Smooth muscle cell (in vitro differentiated cells): ENCODE results near the gene TBP. TPM values are rescaled to one million over a fixed set of nuclear protein-coding genes. Genes with fewer than 3 reads are reported as not detected.

ENCODE experiments used
- DNase-seq: peaks from one replicate; lab custom pipeline; 2025; ENCODE audit not compliant: unreplicated experiment; lab: John Stamatoyannopoulos, UW
- H2AFZ ChIP-seq: fragments of 200-600 bp; sonication (generic); 2 replicates; pipeline ENCODE4 v1.6.0; 2016; ENCODE audit warnings: antibody characterized with exemption, low read depth, mild to moderate bottlenecking
- H3F3A ChIP-seq: fragments of 200-600 bp; sonication (generic); 2 replicates; pipeline ENCODE4 v1.6.0; 2017; ENCODE audit warnings: antibody characterized with exemption, low read depth
- H3K27ac ChIP-seq: fragments of 200-600 bp; sonication (generic); 2 replicates; pipeline ENCODE4 v1.5.1; 2016; ENCODE audit warnings: low read depth, mild to moderate bottlenecking
- H3K27me3 ChIP-seq: fragments of 200-600 bp; sonication (generic); 2 replicates; pipeline ENCODE4 v1.6.1; 2016; ENCODE audit warnings: low read depth, mild to moderate bottlenecking
- H3K36me3 ChIP-seq: fragments of 200-600 bp; sonication (generic); 2 replicates; pipeline ENCODE4 v1.5.1; 2016; ENCODE audit warnings: low read depth
- H3K4me1 ChIP-seq: fragments of 200-600 bp; sonication (generic); 2 replicates; pipeline ENCODE4 v1.5.1; 2016; ENCODE audit warnings: low read depth
- H3K4me2 ChIP-seq: fragments of 200-600 bp; sonication (generic); 2 replicates; pipeline ENCODE4 v1.6.0; 2016; ENCODE audit warnings: mild to moderate bottlenecking
- H3K4me3 ChIP-seq: fragments of 200-600 bp; sonication (generic); 2 replicates; pipeline ENCODE4 v1.5.1; 2016; ENCODE audit warnings: mild to moderate bottlenecking
- H3K79me2 ChIP-seq: fragments of 200-600 bp; sonication (generic); 2 replicates; pipeline ENCODE4 v1.6.0; 2016; ENCODE audit warnings: low read depth, mild to moderate bottlenecking
- H3K9ac ChIP-seq: fragments of 200-600 bp; sonication (generic); 2 replicates; pipeline ENCODE4 v1.6.0; 2016; ENCODE audit warnings: low read depth
- H3K9me3 ChIP-seq: fragments of 200-600 bp; sonication (generic); replicated peaks from 2 replicates; pipeline ENCODE4 v1.5.1; 2016; ENCODE audit warnings: low read depth
- H4K20me1 ChIP-seq: fragments of 200-600 bp; sonication (generic); 2 replicates; pipeline ENCODE4 v1.6.0; 2016; ENCODE audit warnings: low read depth
- WGBS: methylation state at CpG from one replicate; pipeline ENCODE4 v1.1.7; 2016; ENCODE audit warnings: low lambda C conversion rate; 5-methylcytosine and 5-hydroxymethylcytosine counted together
- polyA plus RNA-seq: library from polyadenylated mRNA; unstranded; fragments of >200 nt; fragmentation: Nextera tagmentation; extraction: Ambion mirVana; gene quantifications from 2 replicates; pipeline ENCODE4 v1.2.1, GENCODE V29; 2016
- total RNA-seq: library from RNA; depleted of rRNA; stranded (reverse); fragments of >200 nt; gene quantifications from 2 replicates; pipeline ENCODE4 v1.2.3, GENCODE V29; 2014
- TF ChIP-seq, protein P1 (sequence below): fragments of 200-600 bp; sonication (generic); IDR thresholded peaks from 2 replicates; pipeline ENCODE4 v1.5.1; 2017; ENCODE audit warnings: borderline replicate concordance, mild to moderate bottlenecking, antibody characterized with exemption; ENCODE audit not compliant: insufficient read depth, poor library complexity, severe bottlenecking

Gene TBP
- total and polyA plus RNA-seq, 2 experiments from 2014 or later: 25.6 to 30.1 TPM

DNA sequence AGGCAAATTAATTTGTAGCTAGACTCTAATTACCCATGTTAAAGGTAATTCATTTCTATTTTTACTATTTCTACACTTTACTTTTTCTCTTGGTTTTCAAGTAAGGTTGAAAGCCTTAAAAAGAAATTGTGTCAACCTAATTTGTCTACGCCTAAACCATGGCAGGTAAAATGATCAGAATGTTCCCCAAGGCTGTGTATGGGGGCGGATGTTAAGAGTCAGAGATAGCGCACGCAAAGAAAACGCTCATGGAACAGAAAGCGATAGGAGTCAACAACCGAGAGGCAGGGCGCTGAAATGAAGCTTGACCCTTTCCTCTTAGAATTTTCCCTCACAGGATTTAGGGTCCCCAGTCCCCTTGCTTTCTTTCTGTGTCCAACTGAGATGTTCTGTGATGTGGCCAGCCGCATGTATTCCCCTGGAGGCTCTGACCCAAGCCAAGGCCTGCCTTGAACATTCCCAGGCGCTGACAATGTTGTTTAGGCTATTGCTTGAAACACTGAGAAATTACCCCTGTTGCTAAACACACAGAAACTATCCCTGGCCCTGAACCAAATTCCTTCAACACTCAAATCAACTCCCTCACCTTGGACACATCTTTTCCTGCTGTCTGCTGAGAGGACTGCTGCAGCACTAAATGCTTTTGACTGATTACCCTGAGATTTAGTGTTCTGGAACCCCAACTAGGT lies 12.0 kb upstream of the TBP start:
- Histone ChIP-seq H2AFZ (no peak overlapping the region), H3K4me3 (no peak overlapping the region), H3K4me2 (no peak overlapping the region), H3K79me2 (peaks cover 61% of the 10 kb centered on the region), H3K9me3 (no peaks in the 10 kb centered on the region), H3K36me3 (peaks cover 29% of the 10 kb centered on the region), H3K27me3 (no peaks in the 10 kb centered on the region), H4K20me1 (peaks cover 100% of the 10 kb centered on the region), H3K4me1 (no peaks in the 10 kb centered on the region), H3F3A (no peaks in the 10 kb centered on the region), H3K27ac (no peak overlapping the region), H3K9ac (no peak overlapping the region)
- no peak for DNase-seq
- 83% methylated on average over 10 of the region's 10 CpGs for WGBS
- TF ChIP-seq, protein P1, sequence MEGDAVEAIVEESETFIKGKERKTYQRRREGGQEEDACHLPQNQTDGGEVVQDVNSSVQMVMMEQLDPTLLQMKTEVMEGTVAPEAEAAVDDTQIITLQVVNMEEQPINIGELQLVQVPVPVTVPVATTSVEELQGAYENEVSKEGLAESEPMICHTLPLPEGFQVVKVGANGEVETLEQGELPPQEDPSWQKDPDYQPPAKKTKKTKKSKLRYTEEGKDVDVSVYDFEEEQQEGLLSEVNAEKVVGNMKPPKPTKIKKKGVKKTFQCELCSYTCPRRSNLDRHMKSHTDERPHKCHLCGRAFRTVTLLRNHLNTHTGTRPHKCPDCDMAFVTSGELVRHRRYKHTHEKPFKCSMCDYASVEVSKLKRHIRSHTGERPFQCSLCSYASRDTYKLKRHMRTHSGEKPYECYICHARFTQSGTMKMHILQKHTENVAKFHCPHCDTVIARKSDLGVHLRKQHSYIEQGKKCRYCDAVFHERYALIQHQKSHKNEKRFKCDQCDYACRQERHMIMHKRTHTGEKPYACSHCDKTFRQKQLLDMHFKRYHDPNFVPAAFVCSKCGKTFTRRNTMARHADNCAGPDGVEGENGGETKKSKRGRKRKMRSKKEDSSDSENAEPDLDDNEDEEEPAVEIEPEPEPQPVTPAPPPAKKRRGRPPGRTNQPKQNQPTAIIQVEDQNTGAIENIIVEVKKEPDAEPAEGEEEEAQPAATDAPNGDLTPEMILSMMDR: no peak

DNA sequence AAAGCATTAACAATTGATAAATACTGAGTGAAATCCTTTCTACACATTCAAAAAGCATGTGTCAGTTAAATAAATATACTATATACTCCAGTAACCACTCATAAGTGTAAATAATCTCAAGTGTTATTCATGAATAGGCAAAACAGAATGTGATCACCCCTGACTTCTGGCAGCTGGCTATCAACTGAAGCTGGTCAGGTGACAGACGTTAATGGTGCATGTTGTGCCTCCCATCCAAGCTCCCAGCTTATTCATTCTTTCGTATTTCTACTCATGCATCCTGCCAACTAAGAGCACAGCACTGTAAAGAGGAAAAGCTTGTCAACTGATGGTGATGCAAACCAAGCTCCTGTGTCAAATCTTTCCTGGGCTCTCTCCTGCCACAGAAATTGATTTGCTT lies 8.8 kb upstream of the TBP start:
- H3K4me3 ChIP-seq: no peak overlapping the region
- H3K4me2 ChIP-seq: no peak overlapping the region
- H3F3A ChIP-seq: no peaks in the 10 kb centered on the region
- no peaks in the 10 kb centered on the region for H3K9me3 ChIP-seq
- no peaks in the 10 kb centered on the region for H3K4me1 ChIP-seq
- H3K27ac ChIP-seq: no peak overlapping the region
- H3K27me3 ChIP-seq: no peaks in the 10 kb centered on the region
- H2AFZ ChIP-seq: no peak overlapping the region
- H3K79me2 ChIP-seq: peaks cover 77% of the 10 kb centered on the region
- peaks cover 100% of the 10 kb centered on the region for H4K20me1 ChIP-seq
- 70% methylated on average over 2 of the region's 2 CpGs for WGBS
- no peak overlapping the region for H3K9ac ChIP-seq
- peaks cover 30% of the 10 kb centered on the region for H3K36me3 ChIP-seq
- DNase-seq: no peak
- TF ChIP-seq, protein P1: no peak

DNA sequence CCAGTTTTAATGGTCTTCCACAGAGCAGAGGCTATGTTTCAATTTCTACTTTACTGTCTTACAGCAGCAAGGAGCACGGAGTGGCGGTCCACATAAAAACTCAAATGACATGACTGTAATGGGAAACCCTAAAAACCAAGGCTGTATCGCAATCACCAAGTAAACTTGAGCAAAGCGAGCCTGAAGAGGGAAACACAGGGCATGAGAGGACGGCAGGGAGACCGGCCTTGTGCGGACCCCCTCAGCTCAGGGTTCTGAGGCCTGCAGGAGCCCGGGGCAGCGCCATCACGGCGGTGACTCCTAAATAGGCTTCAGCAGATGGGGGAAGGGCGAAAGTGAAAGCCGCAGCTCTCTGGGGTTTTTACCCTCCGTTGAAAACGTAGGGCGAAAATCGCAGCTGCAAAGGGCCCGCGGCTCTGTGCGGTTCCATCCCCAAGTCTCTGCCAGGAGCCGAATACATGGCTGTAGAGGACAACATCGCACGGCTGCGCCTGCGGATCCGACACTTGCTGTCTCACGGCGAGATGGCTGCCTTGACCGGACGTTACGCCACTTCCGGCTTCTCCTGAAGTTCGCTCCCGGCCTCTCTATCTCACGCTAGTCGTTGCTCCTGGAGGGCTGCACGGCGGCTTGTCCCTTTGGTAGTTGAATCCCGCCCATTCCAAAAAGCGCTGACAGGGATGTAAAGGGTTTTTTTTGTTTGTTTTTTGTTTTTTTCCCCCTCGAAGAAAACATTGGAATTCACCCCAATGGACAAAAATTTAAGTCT lies 1.2 kb upstream of the TBP start, which contains the start of gene PSMB1:
Gene PSMB1, minus strand, starts transcription at position 543 of the 769 bp plus-strand sequence. Its CDS starts 65 bp downstream, at position 478.
- Histone ChIP-seq H3F3A (peaks cover 2% of the 10 kb centered on the region), H2AFZ (peak within 1 kb of the TSS; percentile 92), H3K4me1 (peaks cover 24% of the 10 kb centered on the region), H3K9me3 (no peaks in the 10 kb centered on the region), H4K20me1 (peaks cover 54% of the 10 kb centered on the region), H3K79me2 (peaks cover 81% of the 10 kb centered on the region), H3K36me3 (peaks cover 5% of the 10 kb centered on the region), H3K27me3 (no peaks in the 10 kb centered on the region), H3K27ac (peak within 1 kb of the TSS; percentile 95), H3K9ac (peak within 1 kb of the TSS; percentile 98), H3K4me3 (peak within 1 kb of the TSS; percentile 93), H3K4me2 (peak within 1 kb of the TSS; percentile 96)
- peak; percentile 49 for DNase-seq
- TF ChIP-seq, protein P1: no peak
- WGBS: under 1% methylated on average over 41 of the region's 41 CpGs
